Measurements from ENCODE around the gene RPUSD3. TPM values are rescaled to one million over a fixed set of nuclear protein-coding genes. Genes with fewer than 3 reads are reported as not detected.

Gene RPUSD3
- total RNA-seq, result 30.1 and 35.3 TPM in 2 replicates

GRCh38 chr3:9843715-9844438, at the start of gene RPUSD3:
Gene RPUSD3 (minus strand): TSS chr3:9844008. CDS start chr3:9843990, 18 bp downstream.

GRCh38 chr3:9890249-9891071, 46.7 kb upstream of the RPUSD3 start, which contains the start of gene JAGN1:
Gene JAGN1 (plus strand): TSS chr3:9890610. CDS start chr3:9890723, 113 bp downstream.

GRCh38 chr3:9879830-9880549, 36.2 kb upstream of the RPUSD3 start, which contains the start of gene CIDEC:
Gene CIDEC (minus strand): TSS chr3:9880253. CDS start chr3:9878486, 1,767 bp downstream.

GRCh38 chr3:9809615-9810432, 34.0 kb downstream of the RPUSD3 start, which contains the start of gene TTLL3:
Gene TTLL3 (plus strand): TSS chr3:9810262. CDS start chr3:9810662, 400 bp downstream.

GRCh38 chr3:9792405-9793160, 51.2 kb downstream of the RPUSD3 start, which contains the start of the genes ARPC4 and TADA3:
Gene ARPC4 (plus strand): TSS chr3:9793082. CDS start chr3:9793122, 40 bp downstream.
Gene TADA3 (minus strand): TSS chr3:9792473. CDS start chr3:9791466, 1,007 bp downstream.

Other genes starting within 250 kb of the RPUSD3 start
- gene MTMR14, start 194.5 kb downstream of the RPUSD3 start, total RNA-seq, result 38.7 and 45.4 TPM in 2 replicates
- not detected in 2 replicates for gene CPNE9, start 140.2 kb downstream of the RPUSD3 start, total RNA-seq
- gene BRPF1, start 112.3 kb downstream of the RPUSD3 start, total RNA-seq, result 21.1 and 21.8 TPM in 2 replicates
- gene OGG1, start 94.1 kb downstream of the RPUSD3 start, total RNA-seq, result 21.4 and 23.7 TPM in 2 replicates
- gene CAMK1, start 74.1 kb downstream of the RPUSD3 start, total RNA-seq, result 35.9 and 43.8 TPM in 2 replicates
- gene TADA3, start 51.5 kb downstream of the RPUSD3 start, total RNA-seq, result 42.7 and 45.2 TPM in 2 replicates
- 225 and 236 TPM in 2 replicates for gene ARPC4, start 50.9 kb downstream of the RPUSD3 start, total RNA-seq
- 18.7 and 19.5 TPM in 2 replicates for gene TTLL3, start 33.7 kb downstream of the RPUSD3 start, total RNA-seq
- gene CIDEC, start 36.2 kb upstream of the RPUSD3 start, total RNA-seq, result not detected in 2 replicates
- 23.1 and 27.0 TPM in 2 replicates for gene JAGN1, start 46.6 kb upstream of the RPUSD3 start, total RNA-seq
- gene IL17RE, start 58.8 kb upstream of the RPUSD3 start, total RNA-seq, result 0.13 and 0.29 TPM in 2 replicates
- gene IL17RC, start 73.1 kb upstream of the RPUSD3 start, total RNA-seq, result 14.5 and 14.6 TPM in 2 replicates
- gene CRELD1, start 89.8 kb upstream of the RPUSD3 start, total RNA-seq, result 14.7 and 15.2 TPM in 2 replicates
- 1.3 TPM in 2 replicates for gene PRRT3, start 108.4 kb upstream of the RPUSD3 start, total RNA-seq
- gene EMC3, start 142.8 kb upstream of the RPUSD3 start, total RNA-seq, result 51.5 and 60.7 TPM in 2 replicates
- gene FANCD2, start 182.4 kb upstream of the RPUSD3 start, total RNA-seq, result 38.4 and 52.9 TPM in 2 replicates

Data from thoracic aorta endothelial cell (primary cell).